ENCODE results near the gene RNF144A. TPM values are rescaled to one million over a fixed set of nuclear protein-coding genes. Genes with fewer than 3 reads are reported as not detected.
A peak's percentile ranks its signal among the peaks of the same experiment; 100 is the strongest.

Gene RNF144A
- total RNA-seq, 3 donors from 2014 or later = 10.8 to 17.1 (median 11.6) TPM

- no peak overlapping the region for H3K4me3 ChIP-seq
- no peak for DNase-seq (ENCODE audit: low spot score in 2 of 2)
- TF ChIP-seq POLR2AphosphoS5 (IDR thresholded peaks at IDR 0.05) (peak in 1 of 3 donors; percentile 44), CTCF (IDR thresholded peaks at IDR 0.05) (no peak)
- no peaks in the 10 kb centered on the region for H3K27me3 ChIP-seq
- intact Hi-C loops (cut with DNase I; ENCODE audit: low total_unique reads) = no loop called here
- H3K9me3 ChIP-seq = no peaks in the 10 kb centered on the region
- no peaks in the 10 kb centered on the region for H3K36me3 ChIP-seq
- peaks cover 0 to 4% of the 10 kb centered on the region in 2 donors for H3K4me1 ChIP-seq
- no peak overlapping the region for H3K27ac ChIP-seq
These were observed 40.9 kb downstream of the RNF144A start for GRCh38 chr2:6957910-6958615.

- no peak for TF ChIP-seq POLR2AphosphoS5 (IDR thresholded peaks at IDR 0.05)
- no peak for TF ChIP-seq POLR2A (IDR thresholded peaks at IDR 0.05)
- no peak for TF ChIP-seq CTCF (IDR thresholded peaks at IDR 0.05)
- no peaks in the 10 kb centered on the region for H3K36me3 ChIP-seq
- intact Hi-C loops (cut with DNase I; ENCODE audit: low total_unique reads) = no loop called here
- H3K9me3 ChIP-seq = no peaks in the 10 kb centered on the region
- no peak overlapping the region for H3K4me3 ChIP-seq
- no peaks in the 10 kb centered on the region for H3K27me3 ChIP-seq
- peaks cover 0 to 4% of the 10 kb centered on the region in 2 donors for H3K4me1 ChIP-seq
- peak overlapping the region in 1 of 2 donors; percentile 88 for H3K27ac ChIP-seq
- DNase-seq (ENCODE audit: low spot score in 2 of 2) = no peak
These were observed 41.5 kb downstream of the RNF144A start for GRCh38 chr2:6958616-6959235.

GRCh38 chr2:6959751-6960150 is 42.5 kb downstream of the RNF144A start:
- no peak for DNase-seq (ENCODE audit: low spot score in 2 of 2)
- no peaks in the 10 kb centered on the region for H3K27me3 ChIP-seq
- H3K4me3 ChIP-seq = no peak overlapping the region
- peaks cover 0 to 4% of the 10 kb centered on the region in 2 donors for H3K4me1 ChIP-seq
- peak overlapping the region; percentile 33 to 88 for H3K27ac ChIP-seq
- H3K36me3 ChIP-seq = no peaks in the 10 kb centered on the region
- TF ChIP-seq POLR2AphosphoS5 (IDR thresholded peaks at IDR 0.05) (no peak), CTCF (IDR thresholded peaks at IDR 0.05) (no peak), POLR2A (IDR thresholded peaks at IDR 0.05) (no peak)
- H3K9me3 ChIP-seq = no peaks in the 10 kb centered on the region
- intact Hi-C loops (cut with DNase I; ENCODE audit: low total_unique reads) = loop anchor here (10.0 kb wide), 1 partner anchor 1315 kb away; no protein-coding TSS in a partner anchor

GRCh38 chr2:6960659-6961058 is 43.4 kb downstream of the RNF144A start:
- Histone ChIP-seq H3K27ac (peak overlapping the region; percentile 68 to 88), H3K36me3 (no peaks in the 10 kb centered on the region), H3K4me1 (peaks cover 0 to 4% of the 10 kb centered on the region in 2 donors), H3K4me3 (no peak overlapping the region), H3K9me3 (no peaks in the 10 kb centered on the region), H3K27me3 (no peaks in the 10 kb centered on the region)
- DNase-seq (ENCODE audit: low spot score in 2 of 2) = peak in 1 of 2 donors; percentile 60
- intact Hi-C loops (cut with DNase I; ENCODE audit: low total_unique reads) = loop anchor here (10.0 kb wide), 1 partner anchor 1314 kb away; no protein-coding TSS in a partner anchor
- TF ChIP-seq CTCF (IDR thresholded peaks at IDR 0.05) (no peak), POLR2AphosphoS5 (IDR thresholded peaks at IDR 0.05) (peak in 2 of 3 donors; percentile 49 to 59)

- H3K9me3 ChIP-seq = no peaks in the 10 kb centered on the region
- H3K27ac ChIP-seq = no peak overlapping the region
- no peak for TF ChIP-seq POLR2A (IDR thresholded peaks at IDR 0.05)
- TF ChIP-seq CTCF (IDR thresholded peaks at IDR 0.05) = no peak
- no peak for TF ChIP-seq POLR2AphosphoS5 (IDR thresholded peaks at IDR 0.05)
- no peak for DNase-seq (ENCODE audit: low spot score in 2 of 2)
- H3K27me3 ChIP-seq = no peaks in the 10 kb centered on the region
- no peak overlapping the region for H3K4me3 ChIP-seq
- peaks cover 0 to 4% of the 10 kb centered on the region in 2 donors for H3K4me1 ChIP-seq
- intact Hi-C loops (cut with DNase I; ENCODE audit: low total_unique reads) = loop anchor here (10.0 kb wide), 1 partner anchor 1311 kb away; no protein-coding TSS in a partner anchor
- no peaks in the 10 kb centered on the region for H3K36me3 ChIP-seq
These were observed 46.5 kb downstream of the RNF144A start for GRCh38 chr2:6963727-6964126.

Measured in breast epithelium (tissue), 4 donors.